ENCODE measurements around the gene KIAA1328.

- TF ChIP-seq EZH2 (IDR thresholded peaks at IDR 0.05; ENCODE audit: insufficient read depth, poor library complexity, severe bottlenecking) (no peak), EZH2phosphoT487 (IDR thresholded peaks at IDR 0.05; ENCODE audit: insufficient read depth, low read depth) (no peak)
These were observed 104.6 kb downstream of the KIAA1328 start for GRCh38 chr18:36933552-36933951.
